K562 (cell line): ENCODE data around the gene CEP162. TPM values are rescaled to one million over a fixed set of nuclear protein-coding genes. Genes with fewer than 3 reads are reported as not detected.

Source experiments
- ATAC-seq: fragments of 200-7000 bp; cut with Tn5 transposase; 3 replicates; pipeline ENCODE4 v1.9.1; 2020; ENCODE audit warnings: moderate library complexity
- BruUV-seq: library from RNA; stranded (reverse); fragments of 400-500 nt; replicated peaks from 2 replicates; lab custom pipeline; 2021; lab: Mats Ljungman, UMichigan
- CTCF ChIA-PET: fragments of 300-600 bp; formaldehyde crosslinking; extraction: SDS; loops from one replicate; lab custom pipeline; 2021; ENCODE audit warnings: low intra/inter-chr PET ratio; lab: Yijun Ruan, JAX
- POLR2A ChIA-PET: fragments of 300-600, 350-650 bp; sonication (Branson Sonifier 250); formaldehyde crosslinking; extraction: SDS; loops from one replicate; lab custom pipeline; 2021; ENCODE audit warnings: antibody characterized with exemption, inconsistent platforms; lab: Yijun Ruan, JAX
- DNase-seq, 4 experiments: peaks; one replicate each; pipeline versions ENCODE4 v3.0.0 to v3.0.0-alpha.2; 2011 to 2018; ENCODE audit warnings: low spot score in 3 of 4, mixed read lengths in 3 of 4; ENCODE audit errors: extremely low read depth in 1 of 4
- FAIRE-seq: peaks from 2 replicates; lab custom pipeline; 2011; peaks lifted over from hg19 to GRCh38; lab: Jason Lieb, UNC
- H2AFZ ChIP-seq: 2 replicates; pipeline ENCODE4 v1.6.0; 2011; ENCODE audit warnings: low read depth, low read length, control low read depth, inconsistent platforms
- H3K27ac ChIP-seq: fragments of 200-600 bp; 3 replicates; pipeline ENCODE4 v1.8.0; 2011; ENCODE audit warnings: low read depth, mild to moderate bottlenecking, control low read depth, inconsistent platforms, low read length, moderate library complexity, mixed read lengths; ENCODE audit errors: extremely low read depth
- H3K27me3 ChIP-seq, 2 experiments: fragments of 300-600 bp in 1 of 2; 2 replicates in 1 of 2; 3 replicates in 1 of 2; pipeline versions ENCODE4 v1.6.0 to v1.8.0; 2011; ENCODE audit warnings: inconsistent platforms in 2 of 2, low read length in 2 of 2, mild to moderate bottlenecking in 1 of 2, mixed read lengths in 1 of 2, moderate library complexity in 1 of 2; ENCODE audit not compliant: control insufficient read depth in 2 of 2, insufficient read depth in 2 of 2
- H3K36me3 ChIP-seq: fragments of 300-600 bp; 3 replicates; pipeline ENCODE4 v1.8.0; 2011; ENCODE audit warnings: mild to moderate bottlenecking, low read length, inconsistent platforms; ENCODE audit not compliant: control insufficient read depth, insufficient read depth
- H3K4me1 ChIP-seq, 2 experiments: fragments of 200-600 bp in 1 of 2; replicated peaks in 1 of 2; 2 replicates in 1 of 2; 3 replicates in 1 of 2; pipeline versions ENCODE4 v1.5.1 to v1.8.0; 2011; ENCODE audit warnings: inconsistent platforms in 2 of 2, low read length in 2 of 2, mild to moderate bottlenecking in 1 of 2, mixed read lengths in 1 of 2, moderate library complexity in 1 of 2; ENCODE audit not compliant: control insufficient read depth in 2 of 2, insufficient read depth in 2 of 2
- H3K4me2 ChIP-seq: 2 replicates; pipeline ENCODE4 v1.6.1; 2011; ENCODE audit warnings: low read length, control low read depth, inconsistent platforms, mixed read lengths; ENCODE audit not compliant: insufficient read depth
- H3K4me3 ChIP-seq: fragments of 200-600 bp; sonication (generic), shearing (Covaris generic); 2 replicates; pipeline ENCODE4 v1.5.1; 2016; ENCODE audit warnings: control low read depth, inconsistent platforms
- H3K79me2 ChIP-seq: fragments of 200-600 bp; 3 replicates; pipeline ENCODE4 v1.8.0; 2011; ENCODE audit warnings: low read length, inconsistent platforms; ENCODE audit not compliant: control insufficient read depth, insufficient read depth
- H3K9ac ChIP-seq, 2 experiments: 2 replicates each; pipeline versions ENCODE4 v1.6.0 to v1.6.1; 2011; ENCODE audit warnings: low read depth in 2 of 2, low read length in 2 of 2, control low read depth in 1 of 2, inconsistent platforms in 1 of 2, mild to moderate bottlenecking in 1 of 2, mixed read lengths in 1 of 2; ENCODE audit not compliant: insufficient read depth in 1 of 2
- H3K9me1 ChIP-seq: one replicate; pipeline ENCODE4 v1.6.0; 2011; ENCODE audit warnings: inconsistent platforms, mild to moderate bottlenecking, low read length, moderate library complexity; ENCODE audit not compliant: control insufficient read depth, insufficient read depth
- H3K9me3 ChIP-seq: replicated peaks from 2 replicates; pipeline ENCODE4 v1.5.1; 2011; ENCODE audit warnings: low read depth, low read length, inconsistent platforms; ENCODE audit not compliant: control insufficient read depth, insufficient read depth
- H4K20me1 ChIP-seq: replicated peaks from 2 replicates; pipeline ENCODE4 v1.6.1; 2011; ENCODE audit warnings: low read length, inconsistent platforms, mixed read lengths; ENCODE audit not compliant: control insufficient read depth, insufficient read depth
- ARHGAP35 ChIP-seq: fragments of 450-650 bp; IDR thresholded peaks from 2 replicates; pipeline ENCODE4 v1.6.1; 2018; ENCODE audit not compliant: partially characterized antibody
- GTF2F1 ChIP-seq: IDR thresholded peaks from 2 replicates; pipeline ENCODE4 v1.6.1; 2011; ENCODE audit warnings: low read depth, low read length, improper control_type of control experiment
- NCOR1 ChIP-seq: fragments of 450-650 bp; IDR thresholded peaks from 2 replicates; pipeline ENCODE4 v1.6.1; 2016; ENCODE audit warnings: mild to moderate bottlenecking, moderate library complexity
- PURB ChIP-seq: sonication (generic); formaldehyde crosslinking; IDR thresholded peaks from 2 replicates; pipeline ENCODE4 v1.9.0; 2021; ENCODE audit warnings: low read depth, mild to moderate bottlenecking, missing genetic modification reagents
- SFPQ ChIP-seq: fragments of 200-400 bp; formaldehyde crosslinking; IDR thresholded peaks from 2 replicates; pipeline ENCODE4 v1.6.1; 2017; ENCODE audit warnings: mild to moderate bottlenecking, low read depth, low read length, moderate library complexity
- YBX1 ChIP-seq: fragments of 450-650 bp; IDR thresholded peaks from 2 replicates; pipeline ENCODE4 v1.7.1; 2016; ENCODE audit warnings: mild to moderate bottlenecking
- WGBS: fragments of 100-300 bp; shearing (Covaris generic); methylation state at CpG from one replicate; pipeline ENCODE4 v1.1.6; 2016; ENCODE audit warnings: low coverage, mixed read lengths; ENCODE audit not compliant: insufficient coverage; ENCODE audit errors: missing lambda C conversion rate; 5-methylcytosine and 5-hydroxymethylcytosine counted together
- in situ Hi-C: fragments of 300-500 bp; cut with MboI; formaldehyde crosslinking; loops from 4 replicates; pipeline ENCODE4 v1.15.0; 2018; ENCODE audit warnings: inconsistent platforms, mixed read lengths
- intact Hi-C: fragments of 100-400 bp; cut with micrococcal nuclease; formaldehyde crosslinking; loops from 2 replicates; pipeline ENCODE4 v1.14.2; 2022
- polyA plus RNA-seq, 8 experiments: library from polyadenylated mRNA; depleted of rRNA in 4 of 8; stranded (reverse) in 5 of 8; unstranded in 3 of 8; fragments of >200 nt; fragmentation: Nextera tagmentation in 2 of 8; fragmentation: Illumina TruSeq in 1 of 8; extraction: Ambion mirVana in 2 of 8; extraction: Trizol in 1 of 8; gene quantifications; 2 replicates each; pipeline versions ENCODE4 v1.2.1 to v1.2.3, GENCODE V29; 2011 to 2014; ENCODE audit warnings: inconsistent platforms in 1 of 8, missing spikeins in 1 of 8
- total RNA-seq, 7 experiments: library from RNA; depleted of rRNA in 6 of 7; stranded (reverse); fragments of >200 nt in 6 of 7; fragmentation: Illumina TruSeq in 2 of 7; extraction: Trizol in 2 of 7; gene quantifications; 2 replicates each; pipeline versions ENCODE4 v1.2.1 to v1.2.3, GENCODE V29; 2011 to 2021; ENCODE audit warnings: low replicate concordance in 1 of 7

The CEP162 gene
- total and polyA plus RNA-seq, 9 of the 15 experiments (the other 6 are each of a cell fraction or from before 2014, with no cell fraction given) = 3.9 to 8.6 (median 6.7) TPM

GRCh38 chr6:84273048-84273809, 45.8 kb upstream of the CEP162 start:
- TF ChIP-seq PURB (CRISPR knock-in tag) = no peak
- TF ChIP-seq NCOR1 = no peak
- TF ChIP-seq ARHGAP35 = no peak
- no peak for TF ChIP-seq GTF2F1
- no peak for TF ChIP-seq YBX1
- TF ChIP-seq SFPQ = no peak
- H2AFZ ChIP-seq = no peak overlapping the region
- FAIRE-seq = no peak

More at GRCh38 chr6:84273048-84273809, 45.8 kb upstream of the CEP162 start:
- Histone ChIP-seq H3K4me2 (no peak overlapping the region), H3K9me3 (peaks cover 11% of the 10 kb centered on the region), H3K79me2 (no peaks in the 10 kb centered on the region), H3K27me3 (no peaks in the 10 kb centered on the region), H3K4me3 (no peak overlapping the region), H3K27ac (no peak overlapping the region), H4K20me1 (no peaks in the 10 kb centered on the region), H3K9ac (no peak overlapping the region), H3K9me1 (no peaks in the 10 kb centered on the region), H3K4me1 (peaks cover 0 to 27% of the 10 kb centered on the region in 2 experiments; a peak in 2 of 5 replicates), H3K36me3 (no peaks in the 10 kb centered on the region)
- intact Hi-C loops = no loop called here
- in situ Hi-C loops = no loop called here
- no TSS peak for BruUV-seq
- POLR2A ChIA-PET = no interaction called here
- CTCF ChIA-PET = no interaction called here
- DNase-seq (no peak), ATAC-seq (no peak)
- WGBS = 60% methylated on average over 3 of the region's 3 CpGs
